Stomach (tissue), 4 donors: ENCODE results near the gene CLEC11A.

ENCODE experiments used
- EP300 ChIP-seq: sonication (generic); formaldehyde crosslinking; IDR thresholded peaks from one replicate; pipeline ENCODE4 v1.6.1; 2017; ENCODE audit warnings: antibody characterized with exemption
- POLR2A ChIP-seq, 4 donors: fragments of 450-650 bp; IDR thresholded peaks; one replicate each; pipeline ENCODE4 v1.6.1; 2016; ENCODE audit warnings: antibody characterized with exemption in 4 of 4, control low read depth in 2 of 4, mild to moderate bottlenecking in 1 of 4, moderate library complexity in 1 of 4
- POLR2AphosphoS5 ChIP-seq, 3 donors: sonication (generic); formaldehyde crosslinking; IDR thresholded peaks; one replicate each; pipeline ENCODE4 v1.6.1; 2016; ENCODE audit warnings: antibody characterized with exemption in 3 of 3
- TF ChIP-seq, protein P1 (sequence below), 7 experiments: fragments of 450-650 bp in 4 of 7; fragments of 200-600 bp in 3 of 7; sonication (generic) in 3 of 7; IDR thresholded peaks; one replicate each; pipeline ENCODE4 v1.5.1; 2016 to 2019; ENCODE audit warnings: antibody characterized with exemption in 7 of 7, control low read depth in 2 of 7, mild to moderate bottlenecking in 1 of 7

DNA sequence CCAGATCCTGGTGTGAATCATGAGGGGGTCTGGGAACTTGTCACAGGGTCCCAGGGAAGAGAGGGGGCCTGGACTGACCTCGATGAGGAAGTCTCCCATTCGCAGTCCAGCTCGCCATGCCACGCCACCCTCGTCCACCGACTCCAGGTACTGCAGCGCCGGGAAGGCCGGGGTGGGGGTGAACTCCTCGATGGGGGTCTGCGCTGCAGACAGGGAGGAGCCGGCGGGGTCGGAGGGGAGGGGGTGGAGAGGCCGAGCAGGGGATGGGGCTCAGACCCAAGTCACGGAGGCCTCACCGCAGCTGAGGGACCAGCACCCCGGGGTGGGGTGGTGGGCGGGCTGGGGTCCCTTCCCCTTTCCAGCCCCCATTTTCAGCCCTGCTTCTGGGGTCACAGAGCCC lies 34.4 kb upstream of the CLEC11A start:
- TF ChIP-seq, protein P1, sequence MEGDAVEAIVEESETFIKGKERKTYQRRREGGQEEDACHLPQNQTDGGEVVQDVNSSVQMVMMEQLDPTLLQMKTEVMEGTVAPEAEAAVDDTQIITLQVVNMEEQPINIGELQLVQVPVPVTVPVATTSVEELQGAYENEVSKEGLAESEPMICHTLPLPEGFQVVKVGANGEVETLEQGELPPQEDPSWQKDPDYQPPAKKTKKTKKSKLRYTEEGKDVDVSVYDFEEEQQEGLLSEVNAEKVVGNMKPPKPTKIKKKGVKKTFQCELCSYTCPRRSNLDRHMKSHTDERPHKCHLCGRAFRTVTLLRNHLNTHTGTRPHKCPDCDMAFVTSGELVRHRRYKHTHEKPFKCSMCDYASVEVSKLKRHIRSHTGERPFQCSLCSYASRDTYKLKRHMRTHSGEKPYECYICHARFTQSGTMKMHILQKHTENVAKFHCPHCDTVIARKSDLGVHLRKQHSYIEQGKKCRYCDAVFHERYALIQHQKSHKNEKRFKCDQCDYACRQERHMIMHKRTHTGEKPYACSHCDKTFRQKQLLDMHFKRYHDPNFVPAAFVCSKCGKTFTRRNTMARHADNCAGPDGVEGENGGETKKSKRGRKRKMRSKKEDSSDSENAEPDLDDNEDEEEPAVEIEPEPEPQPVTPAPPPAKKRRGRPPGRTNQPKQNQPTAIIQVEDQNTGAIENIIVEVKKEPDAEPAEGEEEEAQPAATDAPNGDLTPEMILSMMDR (IDR thresholded peaks at IDR 0.05) = no peak
- TF ChIP-seq POLR2A (IDR thresholded peaks at IDR 0.05) = no peak
- TF ChIP-seq POLR2AphosphoS5 (IDR thresholded peaks at IDR 0.05) = no peak
- TF ChIP-seq EP300 = no peak
